Sigmoid colon (tissue), 4 donors: Measurements from ENCODE around the gene GALNT8.
"Not testable (repeated sequence)": the region's sequence is repeated elsewhere in the genome, so short reads cannot be mapped to it uniquely, and the experiment has no call there.

ENCODE experiments used
- POLR2A ChIP-seq, 2 donors: fragments of 450-650 bp; IDR thresholded peaks; one replicate each; pipeline ENCODE4 v1.6.1; 2016; ENCODE audit warnings: antibody characterized with exemption in 2 of 2, mild to moderate bottlenecking in 2 of 2, moderate library complexity in 2 of 2
- POLR2AphosphoS5 ChIP-seq, 4 donors: sonication (generic); formaldehyde crosslinking; IDR thresholded peaks; one replicate each; pipeline ENCODE4 v1.6.1; 2017; ENCODE audit warnings: antibody characterized with exemption in 4 of 4
- TF ChIP-seq, protein P1 (sequence below), 4 experiments: fragments of 450-650 bp in 3 of 4; fragments of 200-600 bp in 1 of 4; IDR thresholded peaks; one replicate each; pipeline ENCODE4 v1.5.1; 2016 to 2019; ENCODE audit warnings: antibody characterized with exemption in 4 of 4, mild to moderate bottlenecking in 3 of 4, moderate library complexity in 2 of 4

- not testable (repeated sequence) for TF ChIP-seq POLR2A, POLR2AphosphoS5 (IDR thresholded peaks at IDR 0.05)
- TF ChIP-seq, protein P1, sequence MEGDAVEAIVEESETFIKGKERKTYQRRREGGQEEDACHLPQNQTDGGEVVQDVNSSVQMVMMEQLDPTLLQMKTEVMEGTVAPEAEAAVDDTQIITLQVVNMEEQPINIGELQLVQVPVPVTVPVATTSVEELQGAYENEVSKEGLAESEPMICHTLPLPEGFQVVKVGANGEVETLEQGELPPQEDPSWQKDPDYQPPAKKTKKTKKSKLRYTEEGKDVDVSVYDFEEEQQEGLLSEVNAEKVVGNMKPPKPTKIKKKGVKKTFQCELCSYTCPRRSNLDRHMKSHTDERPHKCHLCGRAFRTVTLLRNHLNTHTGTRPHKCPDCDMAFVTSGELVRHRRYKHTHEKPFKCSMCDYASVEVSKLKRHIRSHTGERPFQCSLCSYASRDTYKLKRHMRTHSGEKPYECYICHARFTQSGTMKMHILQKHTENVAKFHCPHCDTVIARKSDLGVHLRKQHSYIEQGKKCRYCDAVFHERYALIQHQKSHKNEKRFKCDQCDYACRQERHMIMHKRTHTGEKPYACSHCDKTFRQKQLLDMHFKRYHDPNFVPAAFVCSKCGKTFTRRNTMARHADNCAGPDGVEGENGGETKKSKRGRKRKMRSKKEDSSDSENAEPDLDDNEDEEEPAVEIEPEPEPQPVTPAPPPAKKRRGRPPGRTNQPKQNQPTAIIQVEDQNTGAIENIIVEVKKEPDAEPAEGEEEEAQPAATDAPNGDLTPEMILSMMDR (IDR thresholded peaks at IDR 0.05), result not testable (repeated sequence)
These were observed 1.4 kb downstream of the GALNT8 start for GRCh38 chr12:4721587-4721986.
